Neural progenitor cell (in vitro differentiated cells): ENCODE results near the gene OLFML2A. TPM values are rescaled to one million over a fixed set of nuclear protein-coding genes. Genes with fewer than 3 reads are reported as not detected.

Experiments
- DNase-seq: peaks from one replicate; pipeline ENCODE4 v3.0.0-alpha.2; 2016; ENCODE audit warnings: low spot score
- H2AFZ ChIP-seq: fragments of 200-600 bp; sonication (generic); replicated peaks from 2 replicates; pipeline ENCODE4 v1.6.1; 2016; ENCODE audit warnings: antibody characterized with exemption
- H3F3A ChIP-seq: fragments of 200-600 bp; sonication (generic); 2 replicates; pipeline ENCODE4 v1.6.1; 2016; ENCODE audit warnings: antibody characterized with exemption, low read depth
- H3K27ac ChIP-seq: fragments of 200-600 bp; sonication (generic); 2 replicates; pipeline ENCODE4 v1.5.1; 2016; ENCODE audit warnings: mild to moderate bottlenecking
- H3K27me3 ChIP-seq: fragments of 200-600 bp; sonication (generic); 2 replicates; pipeline ENCODE4 v1.6.1; 2016; ENCODE audit warnings: mild to moderate bottlenecking, moderate library complexity
- H3K36me3 ChIP-seq: fragments of 200-600 bp; sonication (generic); 2 replicates; pipeline ENCODE4 v1.5.1; 2016
- H3K4me1 ChIP-seq: fragments of 200-600 bp; sonication (generic); 2 replicates; pipeline ENCODE4 v1.6.1; 2016; ENCODE audit warnings: mixed run types
- H3K4me2 ChIP-seq: fragments of 200-600 bp; sonication (generic); 2 replicates; pipeline ENCODE4 v1.6.1; 2016
- H3K4me3 ChIP-seq: fragments of 200-600 bp; sonication (generic); 2 replicates; pipeline ENCODE4 v1.5.1; 2016
- H3K79me2 ChIP-seq: fragments of 200-600 bp; sonication (generic); 2 replicates; pipeline ENCODE4 v1.6.1; 2016; ENCODE audit warnings: low read depth
- H3K9ac ChIP-seq: fragments of 200-600 bp; sonication (generic); 2 replicates; pipeline ENCODE4 v1.6.1; 2016
- H3K9me3 ChIP-seq: fragments of 200-600 bp; sonication (generic); 2 replicates; pipeline ENCODE4 v1.5.1; 2016; ENCODE audit warnings: low read depth
- H4K20me1 ChIP-seq: fragments of 200-600 bp; sonication (generic); 2 replicates; pipeline ENCODE4 v1.6.1; 2016; ENCODE audit warnings: low read depth
- H3K27ac Mint-ChIP-seq: 3 replicates; pipeline ENCODE4 v1.8.0; 2021; ENCODE audit warnings: mixed read lengths
- H3K27me3 Mint-ChIP-seq: 2 replicates; pipeline ENCODE4 v1.8.0; 2022; ENCODE audit warnings: low read depth, mild to moderate bottlenecking, inconsistent platforms, moderate library complexity, mixed read lengths; ENCODE audit not compliant: insufficient read depth
- H3K36me3 Mint-ChIP-seq: 3 replicates; pipeline ENCODE4 v1.8.0; 2021; ENCODE audit warnings: mixed read lengths
- H3K4me1 Mint-ChIP-seq: 3 replicates; pipeline ENCODE4 v1.8.0; 2021; ENCODE audit warnings: mixed read lengths
- H3K4me3 Mint-ChIP-seq: 3 replicates; pipeline ENCODE4 v1.8.0; 2021; ENCODE audit warnings: mild to moderate bottlenecking, moderate library complexity, mixed read lengths
- H3K9me3 Mint-ChIP-seq: 3 replicates; pipeline ENCODE4 v1.8.0; 2020; ENCODE audit warnings: mixed read lengths
- CTCF ChIP-seq: fragments of 200-600 bp; sonication (generic); IDR thresholded peaks from 2 replicates; pipeline ENCODE4 v1.5.1; 2017; ENCODE audit warnings: antibody characterized with exemption, mild to moderate bottlenecking
- EZH2 ChIP-seq: fragments of 200-600 bp; sonication (generic); IDR thresholded peaks from 2 replicates; pipeline ENCODE4 v1.6.1; 2017; ENCODE audit warnings: antibody characterized with exemption, mild to moderate bottlenecking, moderate library complexity
- EZH2phosphoT487 ChIP-seq: fragments of 200-600 bp; sonication (generic); IDR thresholded peaks from 2 replicates; pipeline ENCODE4 v1.6.1; 2017; ENCODE audit warnings: antibody characterized with exemption
- total RNA-seq: library from RNA; depleted of rRNA; stranded (reverse); fragments of >200 nt; gene quantifications from 2 replicates; pipeline ENCODE4 v1.2.3, GENCODE V29; 2015; ENCODE audit warnings: low replicate concordance

Gene OLFML2A
- total RNA-seq, 1 donor from 2014 or later = 3.1 TPM

- Histone ChIP-seq H4K20me1 (no peaks in the 10 kb centered on the region), H3K4me1 (peaks cover 29% of the 10 kb centered on the region), H3K79me2 (no peaks in the 10 kb centered on the region), H3K36me3 (no peaks in the 10 kb centered on the region), H3K4me2 (no peak overlapping the region), H3F3A (peaks cover 24% of the 10 kb centered on the region), H2AFZ (no peak overlapping the region), H3K27me3 (no peaks in the 10 kb centered on the region), H3K27ac (no peak overlapping the region), H3K9ac (no peak overlapping the region), H3K4me3 (no peak overlapping the region), H3K9me3 (no peaks in the 10 kb centered on the region)
- Mint-ChIP-seq H3K27ac (peak overlapping the region; percentile 87), H3K9me3 (no peaks in the 10 kb centered on the region), H3K36me3 (no peaks in the 10 kb centered on the region), H3K4me1 (peaks cover 53% of the 10 kb centered on the region), H3K27me3 (no peaks in the 10 kb centered on the region), H3K4me3 (no peak overlapping the region)
- TF ChIP-seq EZH2phosphoT487 = no peak
- no peak for TF ChIP-seq EZH2
- TF ChIP-seq CTCF = no peak
- no peak for DNase-seq
Observed at GRCh38 chr9:124813501-124814163, 36.7 kb downstream of the OLFML2A start.

GRCh38 chr9:124814164-124814535 is 37.2 kb downstream of the OLFML2A start:
- Mint-ChIP-seq H3K36me3 (no peaks in the 10 kb centered on the region), H3K4me3 (no peak overlapping the region), H3K27ac (peak overlapping the region; percentile 87), H3K4me1 (peaks cover 53% of the 10 kb centered on the region), H3K9me3 (no peaks in the 10 kb centered on the region), H3K27me3 (no peaks in the 10 kb centered on the region)
- no peak for TF ChIP-seq EZH2
- no peak for TF ChIP-seq CTCF
- TF ChIP-seq EZH2phosphoT487 = no peak
- H3K27ac ChIP-seq = no peak overlapping the region
- H3K79me2 ChIP-seq = no peaks in the 10 kb centered on the region
- no peak overlapping the region for H2AFZ ChIP-seq
- no peak overlapping the region for H3K9ac ChIP-seq
- H3K27me3 ChIP-seq = no peaks in the 10 kb centered on the region
- peaks cover 29% of the 10 kb centered on the region for H3K4me1 ChIP-seq
- DNase-seq = no peak
- H3K9me3 ChIP-seq = no peaks in the 10 kb centered on the region
- no peaks in the 10 kb centered on the region for H3K36me3 ChIP-seq
- H3F3A ChIP-seq = peaks cover 24% of the 10 kb centered on the region
- no peaks in the 10 kb centered on the region for H4K20me1 ChIP-seq
- H3K4me3 ChIP-seq = no peak overlapping the region
- no peak overlapping the region for H3K4me2 ChIP-seq

DNA sequence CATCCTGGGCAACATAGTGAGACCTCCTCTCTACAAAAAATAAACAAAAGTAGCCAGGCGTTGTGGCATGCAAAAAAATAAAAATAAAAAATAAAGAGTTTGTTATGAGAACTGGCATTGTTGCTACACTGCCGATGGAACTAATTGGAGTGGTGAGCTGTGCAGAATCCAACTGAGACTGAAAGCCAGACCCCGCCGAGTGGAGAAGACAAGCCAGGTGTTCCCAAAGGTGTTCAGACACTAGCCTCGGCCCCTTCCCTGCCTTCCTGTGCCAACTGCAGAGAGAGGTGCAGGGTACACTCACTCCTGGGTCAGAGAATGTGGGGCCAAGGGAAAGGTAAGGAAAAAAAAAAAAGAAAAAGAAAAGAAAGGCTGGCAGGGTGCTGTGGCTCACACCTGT is 38.7 kb downstream of the OLFML2A start:
- no peaks in the 10 kb centered on the region for H4K20me1 ChIP-seq
- H3F3A ChIP-seq = peaks cover 24% of the 10 kb centered on the region
- Mint-ChIP-seq H3K4me1 (peaks cover 44% of the 10 kb centered on the region), H3K4me3 (no peak overlapping the region), H3K27ac (no peak overlapping the region), H3K27me3 (no peaks in the 10 kb centered on the region), H3K9me3 (no peaks in the 10 kb centered on the region), H3K36me3 (no peaks in the 10 kb centered on the region)
- no peaks in the 10 kb centered on the region for H3K27me3 ChIP-seq
- DNase-seq = no peak
- H3K9me3 ChIP-seq = no peaks in the 10 kb centered on the region
- no peak overlapping the region for H2AFZ ChIP-seq
- peaks cover 28% of the 10 kb centered on the region for H3K4me1 ChIP-seq
- no peak for TF ChIP-seq EZH2phosphoT487
- no peak for TF ChIP-seq EZH2
- TF ChIP-seq CTCF = no peak
- no peak overlapping the region for H3K4me3 ChIP-seq
- no peak overlapping the region for H3K4me2 ChIP-seq
- H3K79me2 ChIP-seq = no peaks in the 10 kb centered on the region
- no peak overlapping the region for H3K27ac ChIP-seq
- H3K9ac ChIP-seq = no peak overlapping the region
- no peaks in the 10 kb centered on the region for H3K36me3 ChIP-seq
